Measurements from ENCODE around the gene SARDH.

SARDH gene, protein sequence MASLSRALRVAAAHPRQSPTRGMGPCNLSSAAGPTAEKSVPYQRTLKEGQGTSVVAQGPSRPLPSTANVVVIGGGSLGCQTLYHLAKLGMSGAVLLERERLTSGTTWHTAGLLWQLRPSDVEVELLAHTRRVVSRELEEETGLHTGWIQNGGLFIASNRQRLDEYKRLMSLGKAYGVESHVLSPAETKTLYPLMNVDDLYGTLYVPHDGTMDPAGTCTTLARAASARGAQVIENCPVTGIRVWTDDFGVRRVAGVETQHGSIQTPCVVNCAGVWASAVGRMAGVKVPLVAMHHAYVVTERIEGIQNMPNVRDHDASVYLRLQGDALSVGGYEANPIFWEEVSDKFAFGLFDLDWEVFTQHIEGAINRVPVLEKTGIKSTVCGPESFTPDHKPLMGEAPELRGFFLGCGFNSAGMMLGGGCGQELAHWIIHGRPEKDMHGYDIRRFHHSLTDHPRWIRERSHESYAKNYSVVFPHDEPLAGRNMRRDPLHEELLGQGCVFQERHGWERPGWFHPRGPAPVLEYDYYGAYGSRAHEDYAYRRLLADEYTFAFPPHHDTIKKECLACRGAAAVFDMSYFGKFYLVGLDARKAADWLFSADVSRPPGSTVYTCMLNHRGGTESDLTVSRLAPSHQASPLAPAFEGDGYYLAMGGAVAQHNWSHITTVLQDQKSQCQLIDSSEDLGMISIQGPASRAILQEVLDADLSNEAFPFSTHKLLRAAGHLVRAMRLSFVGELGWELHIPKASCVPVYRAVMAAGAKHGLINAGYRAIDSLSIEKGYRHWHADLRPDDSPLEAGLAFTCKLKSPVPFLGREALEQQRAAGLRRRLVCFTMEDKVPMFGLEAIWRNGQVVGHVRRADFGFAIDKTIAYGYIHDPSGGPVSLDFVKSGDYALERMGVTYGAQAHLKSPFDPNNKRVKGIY

DNA sequence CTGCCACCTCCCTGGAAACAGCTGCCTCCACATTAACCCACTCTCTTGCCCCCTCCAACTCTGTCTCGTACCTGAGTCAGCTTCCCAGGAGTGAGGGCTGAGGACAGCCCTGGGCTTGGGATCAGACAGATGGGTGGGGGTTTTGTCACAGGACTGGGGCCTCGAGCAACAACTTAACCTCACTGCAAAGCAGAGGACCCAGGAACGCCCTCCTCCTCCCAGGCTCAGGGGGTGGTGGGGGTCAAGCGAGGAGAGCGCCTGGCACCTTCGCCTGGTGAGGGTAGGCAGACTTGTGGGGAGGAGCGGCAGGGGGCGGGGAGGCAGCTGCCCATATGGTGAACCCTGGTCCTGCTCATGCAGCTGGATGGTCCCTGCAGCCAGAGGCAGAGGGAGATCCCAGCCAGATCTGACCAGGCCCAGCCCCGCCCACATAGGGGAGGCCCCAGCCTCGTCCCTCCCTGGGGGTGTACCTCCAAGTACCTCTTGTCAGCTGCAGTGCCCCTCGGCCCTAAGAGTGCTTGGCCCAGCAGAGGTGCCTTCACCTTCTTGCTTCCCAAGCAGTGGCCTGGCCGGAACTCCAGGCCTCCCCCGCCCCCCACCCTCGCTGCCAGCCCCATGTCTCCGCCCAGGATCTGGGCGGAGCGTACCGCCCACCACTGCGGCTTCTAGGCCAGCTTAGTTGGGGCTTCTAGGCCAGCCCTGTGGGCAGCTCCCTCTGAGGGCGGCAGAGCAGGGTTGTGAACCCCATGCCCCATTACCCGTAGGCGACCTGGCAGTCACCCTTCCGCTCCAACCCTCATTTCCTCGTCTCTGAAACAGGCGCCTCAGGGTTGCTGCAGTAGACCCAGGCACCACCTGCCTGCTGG lies at the start of gene SARDH:
Gene SARDH (minus strand): TSS at position 579 of the 866 bp plus-strand sequence. CDS start 4,179 bp downstream, outside the sequence.
- no peak for DNase-seq

DNA sequence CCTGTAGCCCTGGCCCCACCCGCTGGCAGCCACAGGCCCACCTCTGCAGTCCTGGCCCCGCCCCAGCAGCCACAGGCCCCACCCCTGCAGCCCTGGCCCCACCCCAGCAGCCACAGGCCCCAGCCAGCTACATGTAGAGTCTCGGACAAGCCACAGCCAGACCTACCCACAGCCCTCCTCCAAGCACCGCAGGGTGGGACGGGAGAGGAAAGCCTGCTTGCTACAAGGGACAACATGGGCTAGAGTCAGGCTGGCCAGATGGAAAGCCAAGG lies 49.5 kb upstream of the SARDH start:
- DNase-seq = no peak

DNA sequence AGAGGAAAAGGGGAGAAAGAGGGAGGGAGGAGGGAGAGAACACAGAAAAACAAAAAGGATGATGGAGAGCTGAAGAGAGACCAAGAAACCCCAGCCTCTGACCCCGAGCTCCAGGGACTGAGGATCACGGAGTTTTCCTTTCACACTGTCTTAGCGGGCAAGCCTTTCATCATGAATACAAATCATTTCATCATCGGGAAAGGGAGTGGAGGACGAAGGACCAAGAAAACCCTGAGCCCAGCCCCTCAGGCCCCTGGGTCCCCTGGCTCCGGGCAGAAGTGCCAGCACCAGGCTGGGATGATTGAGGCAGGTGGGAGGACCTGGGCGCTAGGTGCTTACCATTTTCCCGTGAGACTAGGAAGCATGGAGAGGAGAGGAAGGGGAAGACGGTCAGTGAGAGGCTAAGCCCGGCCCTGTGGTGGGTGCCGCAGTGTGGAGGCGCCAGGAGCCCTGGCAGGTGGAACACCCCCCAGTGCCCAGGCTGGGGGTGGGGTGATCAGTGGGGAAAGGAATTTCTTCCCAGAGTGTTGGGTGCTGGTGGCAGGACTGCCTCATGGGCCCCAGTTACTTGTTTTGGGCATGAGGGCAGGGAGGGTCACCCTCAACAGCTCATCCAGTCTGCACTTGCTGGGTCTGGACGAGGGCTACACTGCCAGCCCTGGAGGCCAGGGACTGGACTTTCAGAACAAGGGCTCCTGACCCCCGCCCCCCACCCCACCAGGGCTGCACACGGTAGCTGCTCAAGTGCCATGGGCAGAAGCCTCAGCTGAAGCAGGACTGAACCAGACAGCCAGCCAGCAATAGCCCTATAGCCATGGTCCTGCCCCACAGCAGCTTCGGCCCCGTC lies 49.0 kb upstream of the SARDH start:
- no peak for DNase-seq

DNA sequence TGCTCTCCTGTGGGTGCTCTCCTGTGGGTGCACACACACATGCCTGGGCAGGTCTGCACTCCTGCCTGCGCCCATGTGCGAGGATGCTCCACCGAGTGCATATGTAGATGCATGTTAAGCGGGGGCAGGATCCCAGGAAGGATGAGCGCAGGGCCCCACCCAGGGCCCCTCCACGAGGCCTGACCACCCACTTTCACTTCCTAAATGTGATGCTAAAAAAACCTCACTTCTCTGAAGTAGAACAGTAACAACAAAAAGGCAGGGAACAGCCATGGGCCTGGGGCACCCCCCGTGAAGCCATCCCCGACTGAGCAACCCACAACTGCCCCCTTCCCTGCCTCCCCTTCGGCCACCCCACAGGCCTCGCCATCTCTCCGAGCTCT lies 48.2 kb upstream of the SARDH start:
- DNase-seq = peak; percentile 23

DNA sequence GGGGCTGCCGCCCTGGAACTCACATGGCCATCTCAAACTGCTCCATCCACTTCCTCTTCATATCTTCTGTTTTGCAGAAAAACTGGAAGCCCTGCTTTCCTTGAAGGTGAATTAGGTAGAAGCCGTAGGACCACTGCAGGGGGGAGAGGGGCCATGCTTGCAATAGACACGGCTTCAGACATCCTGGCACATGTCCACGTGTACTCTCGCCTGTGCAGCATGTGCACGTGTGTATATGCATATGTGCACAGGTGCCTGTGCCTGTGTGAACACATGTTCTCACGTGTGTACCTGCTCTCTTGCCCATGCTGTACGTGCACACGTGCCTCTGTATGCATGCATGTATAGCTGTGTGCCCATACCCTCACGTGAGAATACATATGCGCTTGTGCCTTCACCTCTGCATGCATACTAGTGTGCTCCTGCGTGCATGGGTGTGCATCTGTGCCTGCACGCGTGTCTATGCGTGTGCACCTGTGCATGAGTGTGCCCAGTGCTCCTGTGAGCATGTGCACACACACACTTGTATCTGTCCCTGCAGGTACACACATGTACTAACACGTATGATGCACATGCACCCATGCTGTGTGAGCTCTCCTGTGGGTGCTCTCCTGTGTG lies 47.7 kb upstream of the SARDH start:
- DNase-seq = no peak

DNA sequence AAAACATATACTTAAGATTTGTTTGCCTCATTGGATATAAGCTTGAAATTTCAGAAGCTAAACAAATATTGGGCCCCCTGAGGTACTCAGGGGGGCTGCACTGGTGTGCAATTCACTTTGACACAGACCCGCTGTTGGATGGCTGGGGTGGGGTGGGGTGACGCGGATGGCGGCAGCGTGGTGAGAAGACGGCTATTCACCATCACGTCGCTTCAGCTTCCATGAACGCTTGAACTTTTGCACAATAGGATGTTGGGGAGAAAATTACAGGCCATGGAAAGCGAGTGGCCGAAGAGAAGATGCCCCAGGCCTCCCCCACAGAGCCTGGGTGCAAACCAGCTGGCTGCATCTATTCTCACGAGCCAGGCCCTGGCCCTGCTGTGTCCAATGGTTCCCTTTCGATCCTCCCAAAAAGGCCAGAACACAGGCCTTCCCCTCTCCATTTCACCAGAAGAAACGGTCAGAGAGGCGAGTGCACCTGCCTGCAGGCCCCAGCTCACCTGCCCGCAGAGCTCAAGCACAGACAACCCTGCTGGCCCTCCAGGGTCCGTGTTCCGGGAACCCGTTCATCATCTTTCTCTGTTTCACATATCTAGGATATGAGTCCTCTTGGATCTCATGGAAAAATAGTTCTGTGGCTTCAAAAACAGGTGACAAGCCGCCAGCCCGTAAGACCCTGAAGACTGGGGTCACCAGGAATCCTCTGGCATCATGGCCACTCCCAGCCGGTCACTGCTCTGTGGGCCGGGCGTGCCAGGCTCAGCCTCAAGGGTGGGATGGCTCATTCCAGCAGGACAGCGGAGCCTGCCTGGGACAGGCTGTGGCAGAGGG lies 46.8 kb upstream of the SARDH start:
- DNase-seq = no peak

DNA sequence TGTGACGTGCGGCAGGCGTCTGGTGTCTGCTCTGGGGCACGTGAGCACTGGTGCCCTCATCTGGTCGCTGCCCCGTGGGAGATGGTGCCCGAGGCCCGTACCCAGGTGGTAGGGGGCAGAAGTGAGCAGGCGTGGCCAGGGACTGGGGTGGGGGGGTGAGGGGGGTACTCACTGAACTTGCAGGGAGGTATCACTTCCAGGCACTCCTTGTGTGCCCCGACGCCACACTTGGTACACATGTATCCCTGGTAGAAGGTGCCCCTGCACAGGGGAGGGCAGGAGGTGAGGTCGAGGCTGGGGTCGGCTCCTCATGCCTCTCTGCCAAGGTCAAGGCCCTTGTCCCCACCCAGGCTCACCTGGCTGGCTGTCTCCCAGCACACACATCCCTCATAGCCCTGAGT lies 45.2 kb upstream of the SARDH start:
- DNase-seq = no peak

DNA sequence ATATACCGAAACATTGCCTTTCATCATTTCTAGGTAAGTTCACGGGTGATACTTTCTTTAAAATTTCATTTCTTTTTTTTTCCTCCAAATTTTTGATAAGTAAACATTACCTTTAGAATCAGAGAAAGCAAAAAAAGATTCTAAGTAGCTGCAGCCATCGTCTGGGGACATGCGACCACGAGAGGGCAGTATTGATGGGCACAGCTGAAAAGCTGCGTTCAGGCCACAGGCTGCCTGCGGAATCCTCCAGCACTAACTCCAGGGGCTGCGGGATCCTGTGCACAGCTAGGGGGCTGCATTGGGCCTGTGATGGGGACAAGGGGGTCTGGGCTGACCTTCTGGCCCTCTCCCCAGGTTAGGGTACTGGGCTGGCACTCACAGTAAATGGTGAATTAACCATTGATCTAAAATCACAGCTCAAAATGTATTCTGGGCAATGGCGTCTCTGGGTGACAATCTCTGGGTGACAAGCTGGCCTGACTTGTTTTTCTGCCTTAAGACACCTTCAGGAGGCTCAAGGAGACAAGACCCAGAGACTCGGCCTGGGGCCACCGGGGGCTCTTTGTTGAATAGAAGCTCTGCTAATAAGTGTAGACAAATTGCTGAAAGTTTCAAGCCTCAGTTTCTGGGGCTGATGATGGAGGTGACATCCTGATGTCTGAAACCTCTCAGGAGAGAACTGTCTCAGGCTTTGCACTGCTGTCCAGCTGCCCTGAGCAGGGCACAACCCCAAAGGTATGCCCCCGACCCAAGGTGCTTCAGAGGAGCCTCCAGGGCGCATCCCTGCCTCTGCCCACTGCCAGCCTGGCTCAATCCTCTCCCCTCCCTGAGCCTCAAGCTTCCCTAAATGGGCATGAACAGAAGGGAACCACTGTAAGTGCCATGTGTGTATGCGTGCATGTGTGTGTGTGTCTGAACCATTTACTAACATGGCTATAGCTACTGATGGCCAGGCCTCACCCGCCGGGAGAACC lies 44.3 kb upstream of the SARDH start:
- no peak for DNase-seq

DNA sequence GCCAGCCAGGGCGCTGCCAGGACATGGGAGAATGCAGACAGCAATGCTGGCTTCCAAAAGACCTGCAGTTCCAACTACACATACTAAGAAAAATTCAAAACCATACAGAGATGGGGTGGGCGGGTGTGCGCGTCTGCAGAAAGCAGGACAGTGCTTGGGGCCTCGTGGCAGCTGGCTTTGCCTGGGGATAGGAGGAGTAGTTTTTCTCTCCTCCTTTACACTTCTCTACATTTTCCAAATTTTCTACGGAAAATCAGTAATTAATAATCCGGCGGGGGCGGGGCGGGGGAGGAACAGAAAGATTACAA lies 43.6 kb upstream of the SARDH start:
- no peak for DNase-seq

DNA sequence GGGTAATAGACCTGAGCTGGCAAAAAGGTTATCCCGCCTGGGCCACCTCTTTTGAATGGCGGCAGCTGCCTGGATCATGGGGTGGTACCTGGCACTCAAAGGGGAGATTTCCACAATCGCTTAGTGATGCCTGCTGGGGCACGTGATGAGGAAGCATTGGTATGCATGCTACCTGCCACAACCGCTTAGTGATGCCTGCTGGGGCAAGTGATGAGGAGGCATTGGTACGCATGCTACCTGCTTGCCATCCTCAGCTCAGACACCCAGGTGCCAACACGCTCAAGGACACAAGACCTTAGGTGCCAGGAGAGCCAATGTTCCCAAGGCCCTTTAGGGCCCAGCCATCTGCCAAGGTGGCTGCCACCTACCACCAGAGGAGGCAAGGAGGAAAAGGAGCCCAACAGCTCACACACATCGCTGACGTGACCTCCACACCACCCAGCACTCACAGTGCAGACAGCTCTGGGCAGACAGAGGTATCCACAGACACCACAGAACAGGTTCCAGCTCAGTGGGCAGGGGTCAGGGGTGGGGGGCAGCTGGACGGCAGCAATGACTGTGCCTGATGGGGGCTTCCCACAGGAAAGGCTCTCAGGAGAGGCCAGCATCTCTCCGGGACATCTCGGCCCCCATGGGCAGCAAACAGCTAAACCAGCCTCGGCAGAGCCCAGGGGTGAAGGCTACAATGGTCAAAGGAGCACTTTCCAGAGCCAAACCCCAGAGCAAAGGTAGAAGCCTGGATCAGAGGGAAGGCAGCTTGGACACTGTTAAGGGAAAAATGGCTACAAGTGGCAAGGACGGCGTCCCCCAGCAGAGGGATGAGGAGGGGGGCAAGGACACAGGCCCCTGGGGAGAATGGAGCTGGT lies 43.0 kb upstream of the SARDH start:
- DNase-seq = no peak

DNA sequence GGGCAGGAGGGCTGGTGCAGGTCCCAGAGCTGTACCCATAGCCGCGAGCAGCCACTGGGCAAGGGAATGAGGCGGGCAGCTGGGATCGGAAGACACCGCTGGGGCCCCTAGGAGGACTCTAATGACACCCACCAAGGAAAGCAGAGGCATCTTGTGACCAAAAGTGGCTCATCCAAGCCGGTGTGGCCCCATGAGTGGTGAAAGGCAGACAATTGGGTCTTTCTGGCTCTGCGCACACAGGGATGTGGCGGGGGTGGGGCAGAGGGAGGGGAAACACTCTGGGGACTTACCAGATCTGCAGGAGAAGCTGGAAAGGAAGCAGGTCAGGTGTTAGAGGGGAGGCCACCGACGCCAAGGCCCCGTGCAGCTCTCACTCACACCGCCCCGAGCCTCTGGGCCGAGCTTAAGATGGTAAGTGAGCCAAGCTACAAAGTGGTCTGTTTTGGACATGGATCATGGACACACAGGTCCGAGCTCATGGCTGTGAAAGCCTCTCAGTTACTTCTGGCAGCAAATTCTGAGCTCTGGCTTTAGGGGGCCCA lies 42.3 kb upstream of the SARDH start:
- DNase-seq = no peak

DNA sequence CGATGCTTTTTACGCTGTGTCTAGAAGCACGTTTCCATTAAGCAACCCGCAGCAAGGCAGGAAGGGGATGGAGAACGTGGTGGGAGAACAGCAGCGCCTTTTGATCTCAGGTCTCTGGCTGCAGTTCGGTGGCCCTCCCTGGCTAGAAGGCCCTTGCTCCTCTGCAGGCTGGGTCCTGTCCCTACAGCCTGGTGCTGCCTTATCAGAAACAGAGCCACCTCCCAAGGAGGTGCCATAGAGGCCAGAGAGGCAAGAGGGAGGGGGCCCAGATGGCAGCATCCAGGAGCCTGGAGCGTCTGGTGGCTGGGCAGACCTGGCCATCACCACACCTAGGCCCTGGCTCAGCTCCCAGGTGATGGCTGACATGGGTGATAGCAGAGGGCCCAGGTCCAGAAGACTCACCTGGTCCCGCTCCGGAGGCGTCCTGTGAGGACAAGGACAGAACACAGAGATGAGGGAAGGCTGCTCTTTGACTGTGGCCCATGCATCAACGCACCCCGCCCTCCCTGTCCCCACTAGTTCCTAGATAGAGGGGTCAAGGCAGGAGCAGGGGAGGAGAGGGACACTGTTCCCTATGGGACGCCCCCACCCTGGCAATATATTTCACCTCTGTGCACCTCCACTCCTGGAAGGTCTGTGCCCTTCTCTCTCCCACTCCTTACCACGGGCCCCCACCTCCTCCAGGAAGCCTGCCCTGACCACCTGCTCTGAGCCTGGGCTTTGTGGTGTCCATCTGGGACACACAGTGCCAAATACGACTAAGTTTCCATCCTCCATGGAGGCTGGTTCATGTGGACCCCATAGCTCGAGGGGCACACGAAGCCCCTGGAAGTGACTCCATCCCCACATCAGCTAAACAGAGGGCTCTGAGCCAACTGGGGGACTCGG lies 41.6 kb upstream of the SARDH start:
- DNase-seq = no peak

DNA sequence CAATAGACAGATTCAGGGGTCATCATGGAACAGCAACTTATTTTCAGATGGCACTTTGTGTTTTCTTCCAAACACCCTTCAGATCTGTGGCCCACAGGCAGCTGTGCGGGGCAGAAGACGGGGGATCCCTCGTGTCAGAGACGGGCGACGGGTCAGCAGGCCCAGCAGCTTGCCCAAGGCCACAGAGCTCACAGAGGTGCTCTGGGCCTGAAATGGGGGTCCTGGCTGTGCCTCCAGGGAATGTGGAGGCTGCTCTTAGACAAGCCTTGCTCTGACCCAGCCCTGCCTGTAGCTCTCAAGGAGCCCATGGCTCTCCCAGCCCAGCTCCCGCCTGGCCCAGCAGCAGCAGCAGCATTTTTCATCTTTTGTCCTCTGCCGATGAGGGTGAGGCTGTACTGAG lies 40.9 kb upstream of the SARDH start:
- DNase-seq = no peak

DNA sequence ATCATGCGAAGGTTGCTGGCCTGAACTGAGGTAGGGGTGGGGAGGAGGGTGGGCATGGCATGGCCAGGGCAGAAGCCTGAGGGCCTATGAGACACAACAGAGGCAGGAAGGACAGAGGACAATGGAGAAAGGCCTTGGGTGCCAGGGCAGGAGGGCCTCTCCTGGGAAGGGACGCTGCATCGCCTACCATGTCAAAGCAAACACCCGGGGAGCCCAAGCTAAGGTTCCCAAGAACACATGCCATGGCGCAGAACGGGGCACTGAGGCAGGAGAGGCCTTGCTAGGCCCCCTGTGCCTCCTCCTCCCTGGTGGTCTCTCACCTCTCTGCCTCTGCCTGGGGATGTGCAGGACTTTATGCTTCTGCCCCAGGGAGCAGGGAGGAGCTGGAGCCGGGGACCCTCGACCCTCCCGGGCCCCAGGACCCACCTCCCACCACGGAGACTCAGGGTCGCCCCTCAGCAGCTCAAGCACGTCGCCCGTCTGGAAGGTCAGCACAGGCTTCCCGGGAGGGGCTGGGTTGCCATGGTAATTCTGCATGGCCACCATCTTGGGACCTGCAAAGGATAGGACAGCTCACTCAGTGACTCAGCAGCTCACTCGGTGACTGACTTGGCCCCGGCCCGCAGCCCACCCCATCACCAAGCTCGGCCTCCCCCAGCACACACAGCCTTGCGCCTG lies 40.3 kb upstream of the SARDH start:
- DNase-seq = no peak

DNA sequence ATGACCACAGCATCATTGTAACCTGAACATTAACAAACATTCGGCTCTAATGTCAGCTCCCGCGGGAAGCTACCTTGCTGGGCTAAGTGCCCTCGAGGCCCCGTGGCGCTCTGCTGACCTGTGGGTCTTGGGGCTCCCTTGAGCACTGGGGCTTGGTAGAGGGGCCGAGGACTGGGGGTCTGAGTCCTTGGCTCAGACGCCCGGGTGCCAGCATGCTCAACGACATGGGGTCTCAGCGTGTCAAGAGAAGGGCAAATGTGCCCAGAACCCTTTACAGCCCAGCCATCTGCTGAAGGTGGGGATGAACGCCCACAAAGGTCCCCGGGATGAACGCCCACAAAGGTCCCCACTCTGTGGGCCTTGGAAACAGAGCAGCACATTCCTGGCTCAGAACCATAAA lies 39.7 kb upstream of the SARDH start:
- no peak for DNase-seq

DNA sequence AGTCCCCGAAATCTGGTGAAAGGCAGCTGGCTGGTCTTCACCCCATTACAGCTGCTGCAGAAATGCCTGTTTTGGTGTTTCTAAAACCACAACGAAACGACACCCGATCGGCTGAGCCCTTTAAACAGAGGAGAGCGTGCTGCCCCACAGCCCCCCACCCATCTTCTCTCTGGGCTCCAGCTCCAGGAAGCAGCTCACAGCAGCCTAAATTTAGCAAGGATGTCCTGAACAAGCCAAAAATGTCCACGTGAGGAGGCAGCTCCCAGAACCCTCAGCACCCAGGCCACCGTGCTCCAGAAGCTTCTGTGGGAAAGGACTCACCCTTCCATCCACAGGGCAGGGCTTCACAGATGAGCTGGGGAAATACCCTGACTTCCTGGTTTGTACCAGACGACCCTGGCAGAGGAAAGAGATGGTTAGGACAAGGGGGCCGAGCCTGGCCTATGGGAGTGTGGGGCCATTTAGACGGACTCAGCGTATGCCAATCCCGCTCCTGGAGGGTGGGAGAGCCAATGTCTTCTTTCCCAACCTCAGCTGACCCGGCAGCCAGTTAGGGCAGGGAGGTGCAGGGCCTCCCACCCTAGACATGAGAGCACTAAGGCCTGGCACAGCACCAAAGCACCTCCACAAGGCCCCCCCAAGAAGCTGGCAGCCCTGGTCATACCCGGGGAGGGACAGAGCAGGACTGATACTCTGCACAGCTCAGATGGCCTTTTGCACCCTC lies 39.1 kb upstream of the SARDH start:
- DNase-seq = no peak

All from SIG-M5 (cell line).